A673 (cell line): ENCODE results near the gene OGDH.

ENCODE experiments used
- EZH2 ChIP-seq: fragments of 200-600 bp; sonication (generic); IDR thresholded peaks from 2 replicates; pipeline ENCODE4 v1.6.1; 2017; ENCODE audit warnings: borderline replicate concordance, low read depth, mild to moderate bottlenecking, mixed read lengths, antibody characterized with exemption, low read length; ENCODE audit not compliant: poor library complexity, severe bottlenecking
- TF ChIP-seq, protein P1 (sequence below): fragments of 300-800, 200-600 bp; sonication (generic); conservative IDR thresholded peaks from 2 replicates; pipeline ENCODE4 v1.5.1; 2017; ENCODE audit warnings: low read depth, mild to moderate bottlenecking, antibody characterized with exemption, low read length, moderate library complexity, mixed read lengths

DNA sequence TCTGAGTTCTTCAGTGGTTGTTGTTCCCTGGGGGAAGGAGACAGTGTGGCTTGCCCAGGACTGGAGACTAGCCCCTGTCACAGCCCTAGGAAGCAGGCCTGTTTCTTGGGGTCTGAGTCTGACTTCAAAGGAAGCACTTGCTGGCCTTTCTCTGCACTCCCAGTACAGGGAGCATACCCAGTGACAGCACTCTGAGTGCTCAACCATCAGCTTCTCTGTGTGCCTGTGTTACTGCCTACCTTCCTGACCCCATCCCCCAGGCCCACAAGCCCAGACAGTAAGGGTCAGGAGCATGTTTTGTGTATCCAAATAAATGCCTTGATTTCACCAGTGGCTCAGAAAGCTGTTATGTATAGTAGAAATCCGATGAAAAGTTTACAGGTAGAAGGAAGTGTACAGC is 48.9 kb downstream of the OGDH start:
- TF ChIP-seq, protein P1, sequence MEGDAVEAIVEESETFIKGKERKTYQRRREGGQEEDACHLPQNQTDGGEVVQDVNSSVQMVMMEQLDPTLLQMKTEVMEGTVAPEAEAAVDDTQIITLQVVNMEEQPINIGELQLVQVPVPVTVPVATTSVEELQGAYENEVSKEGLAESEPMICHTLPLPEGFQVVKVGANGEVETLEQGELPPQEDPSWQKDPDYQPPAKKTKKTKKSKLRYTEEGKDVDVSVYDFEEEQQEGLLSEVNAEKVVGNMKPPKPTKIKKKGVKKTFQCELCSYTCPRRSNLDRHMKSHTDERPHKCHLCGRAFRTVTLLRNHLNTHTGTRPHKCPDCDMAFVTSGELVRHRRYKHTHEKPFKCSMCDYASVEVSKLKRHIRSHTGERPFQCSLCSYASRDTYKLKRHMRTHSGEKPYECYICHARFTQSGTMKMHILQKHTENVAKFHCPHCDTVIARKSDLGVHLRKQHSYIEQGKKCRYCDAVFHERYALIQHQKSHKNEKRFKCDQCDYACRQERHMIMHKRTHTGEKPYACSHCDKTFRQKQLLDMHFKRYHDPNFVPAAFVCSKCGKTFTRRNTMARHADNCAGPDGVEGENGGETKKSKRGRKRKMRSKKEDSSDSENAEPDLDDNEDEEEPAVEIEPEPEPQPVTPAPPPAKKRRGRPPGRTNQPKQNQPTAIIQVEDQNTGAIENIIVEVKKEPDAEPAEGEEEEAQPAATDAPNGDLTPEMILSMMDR: no peak
- no peak for TF ChIP-seq EZH2
